HG03571 (cell line): ENCODE data around the gene PHACTR4.
A peak's percentile ranks its signal among the peaks of the same experiment; 100 is the strongest.
"Not testable (repeated sequence)": the region's sequence is repeated elsewhere in the genome, so short reads cannot be mapped to it uniquely, and the experiment has no call there.

Experiments used
- ATAC-seq: cut with Tn5 transposase; IDR thresholded peaks from one replicate; pipeline ENCODE4 v1.9.1; 2021; ENCODE audit not compliant: unreplicated experiment

PHACTR4 gene

DNA sequence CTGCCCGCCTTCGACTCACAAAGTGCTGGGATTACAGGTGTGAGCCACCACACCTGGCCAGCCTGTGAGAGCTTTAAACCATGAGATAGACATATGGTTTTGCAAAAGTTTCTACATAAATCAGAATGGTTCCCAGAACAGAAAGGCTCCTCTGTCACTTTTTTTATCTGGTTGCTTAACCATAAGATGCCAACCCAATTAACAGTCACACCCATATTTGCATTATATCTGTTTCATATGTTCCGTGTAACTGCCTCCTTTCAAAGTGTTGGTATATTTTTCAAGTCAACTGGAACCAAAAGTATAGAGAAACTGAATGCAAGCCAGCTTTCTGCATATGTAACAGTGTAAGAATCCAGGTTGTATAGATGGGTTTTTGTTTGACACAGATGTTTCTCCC lies 112.6 kb downstream of the PHACTR4 start:
- ATAC-seq, result no peak

DNA sequence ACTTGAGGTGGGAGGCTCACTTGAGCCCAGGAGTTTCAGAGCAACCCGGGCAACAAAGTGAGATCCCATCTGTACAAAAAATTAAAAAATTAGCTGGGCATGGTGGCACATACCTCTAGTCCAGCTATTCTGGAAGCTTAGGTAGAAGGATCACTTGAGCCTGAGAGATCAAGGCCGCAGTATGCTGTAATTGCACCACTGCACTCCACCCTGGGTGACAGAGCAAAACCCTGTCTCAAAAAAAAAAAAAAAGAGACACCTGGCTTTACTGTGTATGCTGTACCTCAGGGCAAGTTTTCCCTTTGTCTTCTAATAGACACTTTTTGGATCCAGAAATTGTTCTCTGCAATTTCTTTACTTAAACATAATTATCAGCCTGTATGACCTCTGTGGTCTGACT lies 113.2 kb downstream of the PHACTR4 start:
- ATAC-seq, result no peak

DNA sequence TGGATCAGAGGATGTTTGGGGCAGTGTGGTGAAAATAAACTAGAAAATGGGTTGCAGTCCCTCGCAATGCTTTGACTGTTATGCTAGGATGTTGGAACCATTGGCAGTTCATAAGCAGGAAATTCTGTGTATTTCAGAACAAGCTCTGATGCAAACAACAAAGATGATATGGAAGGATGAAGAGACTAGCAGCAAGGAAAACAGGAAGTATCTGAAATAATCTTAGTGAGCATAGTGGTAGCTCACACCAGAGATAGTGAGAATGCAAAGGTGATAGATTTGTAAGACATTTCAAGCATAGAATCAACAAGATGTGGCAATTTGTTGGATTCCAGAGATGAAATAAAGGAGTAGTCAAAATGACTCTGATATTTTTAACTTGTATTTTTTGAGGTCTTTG lies 125.2 kb downstream of the PHACTR4 start:
- no peak for ATAC-seq

DNA sequence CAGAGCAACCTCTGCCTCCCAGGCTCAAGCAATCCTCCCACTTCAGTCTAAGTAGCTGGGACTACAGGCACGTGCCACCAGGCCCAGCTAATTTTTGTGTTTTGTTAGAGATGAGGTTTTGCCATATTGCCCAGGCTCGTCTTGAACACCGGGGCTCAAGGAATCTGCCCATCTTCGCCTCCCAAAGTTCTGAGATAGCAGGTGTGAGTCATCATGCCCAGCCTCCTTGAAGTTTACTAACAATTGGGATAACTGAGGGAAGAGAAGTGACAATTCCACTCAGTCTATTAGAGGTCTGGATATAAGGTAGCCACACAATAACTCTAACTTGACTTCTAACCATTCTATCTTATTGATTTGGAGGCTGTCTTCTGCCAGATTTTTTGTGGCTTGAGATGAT lies 130.0 kb downstream of the PHACTR4 start:
- no peak for ATAC-seq

DNA sequence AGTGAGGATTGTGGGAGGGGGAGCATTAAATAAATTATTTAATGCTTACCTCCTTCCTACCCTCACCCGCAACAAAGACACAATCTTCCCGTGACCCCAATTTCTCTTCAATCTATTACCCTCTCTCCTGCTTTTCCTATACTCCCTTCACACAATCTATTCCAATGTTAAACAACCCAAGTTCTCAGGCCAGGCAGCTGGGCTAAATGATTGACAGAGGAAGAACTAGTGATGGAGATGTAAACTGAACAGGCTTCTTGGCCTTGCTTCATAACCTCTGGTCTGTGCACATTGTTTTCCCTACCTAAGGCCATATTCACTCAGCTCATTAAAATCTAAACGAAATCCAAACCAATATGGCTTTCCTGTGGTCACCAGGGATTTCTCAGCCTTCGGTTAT lies 132.4 kb downstream of the PHACTR4 start:
- no peak for ATAC-seq

DNA sequence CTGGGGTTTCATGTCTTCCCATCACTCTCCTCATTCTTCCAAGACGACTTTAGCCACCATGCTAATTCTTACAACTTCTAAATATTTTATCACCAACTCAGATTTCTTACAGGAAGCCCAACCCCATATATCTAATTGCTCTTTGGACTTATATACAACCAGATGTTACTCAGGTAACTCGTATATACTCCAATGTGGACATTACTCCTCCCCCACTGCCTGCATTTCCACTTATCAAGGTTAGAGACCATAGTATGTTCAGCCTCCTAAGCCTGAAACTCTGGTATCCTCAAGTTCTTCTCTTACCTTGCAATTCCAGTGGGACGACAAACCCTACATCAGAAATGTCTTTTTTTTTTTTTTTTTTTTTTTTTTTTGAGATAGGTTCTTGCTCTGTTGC lies 133.6 kb downstream of the PHACTR4 start:
- no peak for ATAC-seq

DNA sequence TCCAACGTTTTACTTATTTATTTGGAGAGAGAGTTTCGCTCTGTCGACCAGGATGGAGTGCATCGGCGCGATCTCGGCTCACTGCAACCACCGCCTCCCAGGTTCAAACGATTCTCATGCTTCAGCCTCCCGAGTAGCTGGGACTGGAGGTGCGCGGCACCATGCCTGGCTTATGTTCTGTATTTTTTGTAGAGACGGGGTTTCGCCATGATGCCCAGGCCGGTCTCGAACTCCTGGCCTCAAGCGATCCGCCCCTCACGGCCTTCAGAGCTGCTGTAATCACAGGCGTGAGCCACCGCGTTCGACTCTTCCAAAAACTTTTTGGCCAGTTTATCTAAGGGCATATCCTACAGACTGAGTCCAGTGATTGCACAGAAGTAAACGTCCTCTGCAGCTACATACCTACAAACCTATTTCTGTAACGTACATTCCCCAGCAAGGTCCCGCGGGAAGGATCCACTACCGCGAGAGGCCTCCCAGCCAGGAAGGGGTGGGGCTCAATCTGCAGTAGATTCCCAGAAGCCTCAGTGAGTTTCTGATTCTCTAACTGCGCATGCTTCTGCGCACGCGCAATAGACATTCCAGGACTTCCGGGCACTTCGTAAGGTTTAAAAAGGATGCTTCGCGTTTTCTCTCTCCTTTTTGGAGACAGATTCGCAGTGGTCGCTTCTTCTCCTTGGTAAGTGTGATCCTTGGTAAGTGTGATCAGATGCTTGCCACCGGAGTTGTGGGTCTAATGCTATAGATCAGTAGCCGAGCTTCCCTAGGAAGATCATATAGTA lies 136.1 kb downstream of the PHACTR4 start, which contains the start of gene RCC1:
Gene RCC1, plus strand, starts transcription at position 638 of the 782 bp plus-strand sequence. CDS start 23,824 bp downstream, outside the sequence.
- peak; percentile 70 for ATAC-seq

DNA sequence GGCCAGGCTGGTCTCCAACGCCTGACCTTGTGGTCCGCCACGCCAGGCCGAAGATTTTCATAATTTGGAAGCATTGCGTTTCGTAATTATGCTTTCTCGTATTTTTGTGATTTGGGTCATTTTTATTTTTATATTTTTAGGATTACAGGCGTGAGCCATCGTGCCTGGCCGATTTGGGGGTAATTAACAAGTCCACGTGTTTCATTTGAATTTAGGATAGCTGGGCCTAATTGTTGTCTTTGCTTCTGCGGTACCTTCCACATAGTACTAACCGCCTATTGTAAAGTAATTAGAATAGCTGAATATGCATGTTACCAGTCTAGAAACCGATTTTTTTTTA lies 137.3 kb downstream of the PHACTR4 start:
- no peak for ATAC-seq

DNA sequence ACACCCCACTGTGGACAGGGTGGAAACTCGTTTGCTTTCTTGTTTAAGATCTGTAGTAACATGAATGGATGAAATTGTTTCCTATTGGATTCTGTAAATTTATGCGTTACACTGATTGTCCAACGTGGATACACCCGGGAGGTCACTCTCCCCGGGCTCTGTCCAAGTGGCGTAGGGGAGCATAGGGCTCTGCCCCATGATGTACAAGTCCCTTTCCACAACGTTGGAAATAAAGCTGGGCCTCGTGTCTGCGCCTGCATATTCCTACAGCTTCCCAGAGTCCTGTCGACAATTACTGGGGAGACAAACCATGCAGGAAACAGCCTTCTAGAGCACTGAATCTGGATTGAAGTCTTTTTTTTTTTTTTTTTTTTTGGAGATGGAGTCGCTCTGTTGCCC lies 137.7 kb downstream of the PHACTR4 start:
- ATAC-seq, result no peak

DNA sequence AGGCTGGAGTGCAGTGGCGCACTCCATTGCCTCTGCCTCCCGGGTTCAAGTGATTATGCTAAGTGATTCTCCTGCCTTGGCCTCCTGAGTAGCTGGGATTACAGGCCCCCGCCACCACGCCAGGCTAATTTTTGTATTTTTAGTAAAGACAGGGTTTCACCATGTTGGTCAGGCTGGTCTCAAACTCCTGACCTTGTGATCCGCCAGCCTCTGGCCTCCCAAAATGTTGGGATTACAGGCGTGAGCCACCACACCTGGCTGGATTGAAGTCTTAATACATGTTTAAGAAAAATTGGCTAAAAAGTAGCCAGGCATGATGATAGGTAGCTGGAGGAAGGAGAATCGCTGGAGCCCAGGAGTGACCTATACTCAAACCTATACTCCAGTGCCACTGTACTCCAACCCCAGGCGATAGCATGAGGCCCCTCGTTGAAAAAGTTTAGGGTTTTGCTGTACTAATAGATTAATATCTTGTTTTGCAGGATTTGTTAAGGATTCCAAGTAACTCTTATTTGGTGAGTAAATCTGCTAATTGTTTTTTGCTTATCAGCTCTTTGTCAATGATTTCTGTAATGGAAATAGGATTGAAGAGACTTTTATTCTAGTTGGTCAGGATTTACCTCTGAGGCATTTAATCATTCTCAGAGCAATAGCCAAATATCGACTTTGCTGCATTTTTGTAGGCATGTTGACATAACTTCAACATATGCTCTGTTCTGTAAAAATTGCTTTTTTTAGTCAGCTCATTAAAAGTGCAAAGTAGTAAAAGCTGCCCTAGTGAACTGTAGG lies 138.3 kb downstream of the PHACTR4 start:
- ATAC-seq, result no peak

DNA sequence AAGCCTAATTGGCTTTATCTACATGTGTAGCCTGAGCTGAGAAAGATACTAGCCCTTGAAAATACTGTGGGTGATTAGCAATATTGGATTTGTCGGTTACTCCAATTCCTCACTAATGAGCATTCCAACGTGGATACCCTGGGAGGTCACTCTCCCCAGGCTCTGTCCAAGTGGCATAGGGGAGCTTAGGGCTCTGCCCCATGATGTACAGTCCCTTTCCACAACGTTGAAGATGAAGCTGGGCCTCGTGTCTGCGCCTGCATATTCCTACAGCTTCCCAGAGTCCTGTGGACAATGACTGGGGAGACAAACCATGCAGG lies 138.9 kb downstream of the PHACTR4 start:
- no peak for ATAC-seq

DNA sequence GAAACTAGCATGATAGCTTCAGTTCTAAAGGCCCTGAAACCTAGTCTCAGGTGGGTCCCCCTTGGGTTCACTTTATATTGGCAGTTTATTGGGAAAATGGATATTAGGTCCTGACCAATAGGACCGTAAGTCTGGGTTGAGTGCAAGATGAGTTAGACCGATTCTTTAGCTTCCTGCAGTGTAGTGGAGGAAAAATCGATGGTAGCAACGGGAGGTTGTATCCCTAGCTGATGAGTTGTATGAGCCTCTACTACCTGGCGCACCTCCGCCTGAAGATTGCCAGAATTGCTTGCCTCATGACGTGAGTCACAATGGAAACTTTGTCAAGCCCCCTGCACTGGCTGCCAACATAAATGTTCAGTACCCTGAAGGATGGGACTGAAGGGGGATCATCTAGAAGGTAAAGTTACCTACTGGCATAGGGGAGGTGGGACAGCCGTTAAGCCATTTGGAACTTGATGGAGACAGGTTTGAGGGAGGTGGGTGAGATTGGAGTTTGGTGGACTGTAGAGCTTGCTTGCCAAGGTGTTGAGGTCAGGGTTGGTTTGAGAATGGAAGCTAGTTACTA lies 140.2 kb downstream of the PHACTR4 start:
- ATAC-seq, result no peak

DNA sequence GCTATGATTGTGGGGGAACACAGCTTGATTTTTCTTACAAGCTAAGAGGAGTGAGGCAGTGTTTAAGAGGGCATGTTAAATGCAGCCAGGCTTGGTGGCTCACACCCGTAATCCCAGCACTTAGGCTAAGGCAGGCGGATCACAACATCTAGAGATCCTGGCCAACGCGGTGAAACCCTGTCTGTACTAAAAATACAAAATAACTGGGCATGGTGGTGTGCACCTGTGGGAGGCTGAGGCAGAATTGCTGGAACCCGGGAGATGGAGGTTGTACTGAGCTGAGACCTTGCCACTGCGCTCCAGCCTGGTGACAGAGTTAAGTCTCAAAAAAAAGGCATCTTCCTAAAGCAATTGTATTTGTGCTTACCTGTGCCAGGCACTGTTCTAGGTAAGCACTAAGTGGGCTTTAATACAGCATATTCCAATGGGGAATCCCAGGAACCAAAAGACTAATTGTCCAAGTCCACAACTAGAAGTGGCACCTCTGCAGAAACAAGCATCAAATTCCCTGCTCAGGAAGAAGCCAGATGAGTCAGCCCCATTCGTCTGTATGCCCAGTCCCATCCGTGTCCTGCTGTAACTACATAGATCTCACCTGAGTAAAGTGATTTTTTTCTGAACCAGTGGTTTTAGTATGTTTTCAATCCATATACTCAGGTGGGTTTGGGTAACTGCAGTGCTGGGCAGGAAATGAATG lies 140.9 kb downstream of the PHACTR4 start:
- ATAC-seq, result no peak

DNA sequence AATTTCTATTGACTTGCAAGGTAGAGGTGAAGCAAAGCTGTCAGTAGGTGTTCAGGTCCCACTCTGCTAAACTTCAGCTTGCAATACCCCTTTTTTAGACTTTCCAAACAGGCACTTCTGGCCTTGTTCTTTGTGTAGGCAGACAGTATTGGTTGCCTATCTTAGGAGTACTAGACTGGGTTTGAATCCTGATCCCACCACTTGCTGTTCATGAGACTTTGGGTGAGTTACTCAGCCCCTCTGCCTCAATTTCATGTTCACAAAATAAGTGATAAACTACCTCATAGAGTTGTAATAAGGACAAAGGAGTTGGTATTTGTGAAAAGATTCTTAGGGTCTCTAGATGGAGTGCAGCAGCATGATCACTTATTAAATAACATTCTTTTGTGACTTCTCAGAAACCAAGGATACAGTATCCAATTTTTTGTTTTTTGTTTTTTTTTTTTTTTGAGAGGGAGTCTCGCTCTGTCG lies 141.5 kb downstream of the PHACTR4 start:
- ATAC-seq, result no peak

DNA sequence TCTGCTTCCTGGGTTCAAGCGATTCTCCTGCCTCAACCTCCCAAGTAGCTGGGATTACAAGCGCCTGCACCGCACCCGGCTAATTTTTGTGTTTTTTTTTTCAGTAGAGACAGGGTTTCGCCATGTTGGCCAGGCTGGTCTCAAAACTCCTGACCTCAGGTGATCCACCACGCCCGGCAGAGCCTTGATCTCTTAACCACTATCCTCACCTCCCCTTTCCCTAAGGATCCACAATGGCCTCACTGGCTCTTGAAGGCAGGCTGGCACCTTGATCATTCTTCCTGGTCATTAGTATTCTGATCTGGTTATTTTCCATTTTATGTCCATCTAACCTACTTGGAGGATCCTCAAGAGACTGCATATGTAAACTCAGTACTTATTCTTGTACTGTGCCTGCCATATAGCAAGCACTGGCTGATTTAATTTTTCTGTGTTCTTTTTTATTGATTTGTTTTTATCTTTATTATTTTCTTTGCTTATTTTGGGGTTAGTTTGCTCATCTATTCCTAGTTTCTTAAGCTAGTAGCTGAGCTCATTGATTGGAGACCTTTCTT lies 142.6 kb downstream of the PHACTR4 start:
- no peak for ATAC-seq

DNA sequence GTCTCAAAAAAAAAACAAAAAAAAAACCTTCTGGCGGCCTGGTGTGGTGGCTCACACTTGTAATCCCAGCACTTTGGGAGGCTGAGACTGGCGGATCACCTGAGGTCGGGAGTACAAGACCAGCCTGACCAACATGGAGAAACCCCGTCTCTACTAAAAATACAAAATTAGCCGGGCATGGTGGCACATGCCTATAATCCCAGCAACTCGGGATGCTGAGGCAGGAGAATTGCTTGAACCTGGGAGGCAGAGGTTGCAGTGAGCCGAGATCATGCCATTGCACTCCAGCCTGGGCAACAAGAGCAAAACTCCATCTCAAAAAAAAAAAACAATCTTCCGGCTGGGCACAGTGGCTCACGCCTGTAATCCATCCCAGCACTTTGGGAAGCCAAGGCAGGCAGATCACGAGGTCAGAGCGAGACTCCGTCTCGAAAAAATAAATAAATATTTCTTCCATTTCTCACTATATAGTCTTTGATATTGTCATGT lies 144.9 kb downstream of the PHACTR4 start:
- ATAC-seq, result not testable (repeated sequence)

DNA sequence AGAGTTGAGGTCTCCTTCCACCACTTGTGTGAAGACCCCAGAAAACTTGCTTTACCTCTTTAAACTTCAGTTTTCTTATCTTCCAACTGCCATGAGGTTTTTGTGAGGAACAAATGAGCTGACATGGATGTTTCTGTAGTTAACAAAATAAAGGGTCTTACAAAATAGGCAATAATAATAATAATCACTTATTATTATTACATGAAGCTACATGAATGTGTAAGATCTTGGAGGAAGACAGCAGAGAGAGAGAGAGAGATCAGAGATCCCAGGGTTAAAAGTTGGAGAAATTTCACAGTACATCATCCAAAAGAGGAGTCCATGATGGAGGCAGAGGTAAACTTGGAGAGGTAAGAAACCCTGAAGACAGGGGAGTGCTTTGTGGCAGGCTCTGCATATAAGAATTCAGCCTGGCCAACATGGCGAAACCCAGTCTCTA lies 147.0 kb downstream of the PHACTR4 start:
- ATAC-seq, result no peak

DNA sequence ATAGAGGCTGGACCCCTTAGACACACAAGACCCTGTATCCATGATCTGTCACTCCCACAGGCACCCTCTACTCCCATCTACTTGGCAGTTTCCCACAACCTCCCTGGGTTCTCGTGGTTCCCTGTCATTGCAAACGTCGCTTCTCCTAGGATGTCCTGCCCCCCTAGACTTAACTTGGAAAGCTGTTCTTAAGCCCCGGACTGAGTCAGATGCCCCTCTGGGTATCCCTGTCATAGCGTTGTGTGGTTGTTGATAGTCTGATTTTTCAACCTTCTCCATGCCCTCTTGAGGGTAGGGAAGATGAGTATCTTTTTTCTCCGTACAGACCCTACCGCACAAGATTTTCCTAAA lies 148.1 kb downstream of the PHACTR4 start:
- no peak for ATAC-seq

DNA sequence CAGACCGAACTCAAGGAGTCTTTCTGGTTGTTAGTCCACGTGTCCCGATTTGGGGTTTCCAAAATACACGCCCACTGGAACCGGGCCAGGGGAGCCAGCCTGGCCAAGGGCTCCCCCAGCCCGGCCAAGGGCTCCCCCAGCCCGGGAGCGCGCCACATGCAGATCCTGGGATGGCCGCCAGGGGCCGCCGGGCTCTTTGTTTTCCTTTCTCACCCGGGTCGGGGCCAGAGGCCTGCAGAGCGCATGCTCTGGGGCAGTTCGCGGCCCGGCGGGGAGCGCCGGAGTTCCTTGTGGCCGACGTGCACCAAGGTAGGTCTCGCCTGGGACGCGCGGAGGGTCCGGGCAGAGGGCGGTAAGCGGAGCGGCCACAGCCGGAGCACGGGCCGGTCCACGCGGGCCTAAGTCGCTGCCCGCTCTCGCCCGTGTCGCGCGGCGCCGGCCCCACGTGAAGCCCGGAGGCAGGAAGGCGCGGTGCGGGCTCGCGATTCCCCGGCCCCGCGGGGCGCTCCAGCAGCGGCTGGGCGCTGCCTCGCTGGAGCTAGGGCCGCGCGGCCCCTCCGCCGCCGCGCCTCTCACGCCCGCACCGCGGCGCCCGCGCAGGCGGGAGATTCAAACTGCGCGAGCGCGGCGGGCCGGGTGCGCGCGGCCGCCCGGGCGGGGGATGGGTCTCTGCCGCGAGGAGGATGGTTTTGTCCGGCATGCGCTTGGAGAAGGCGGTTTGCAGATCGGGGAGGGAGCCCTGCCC lies 148.6 kb downstream of the PHACTR4 start:
- peak; percentile 76 for ATAC-seq

DNA sequence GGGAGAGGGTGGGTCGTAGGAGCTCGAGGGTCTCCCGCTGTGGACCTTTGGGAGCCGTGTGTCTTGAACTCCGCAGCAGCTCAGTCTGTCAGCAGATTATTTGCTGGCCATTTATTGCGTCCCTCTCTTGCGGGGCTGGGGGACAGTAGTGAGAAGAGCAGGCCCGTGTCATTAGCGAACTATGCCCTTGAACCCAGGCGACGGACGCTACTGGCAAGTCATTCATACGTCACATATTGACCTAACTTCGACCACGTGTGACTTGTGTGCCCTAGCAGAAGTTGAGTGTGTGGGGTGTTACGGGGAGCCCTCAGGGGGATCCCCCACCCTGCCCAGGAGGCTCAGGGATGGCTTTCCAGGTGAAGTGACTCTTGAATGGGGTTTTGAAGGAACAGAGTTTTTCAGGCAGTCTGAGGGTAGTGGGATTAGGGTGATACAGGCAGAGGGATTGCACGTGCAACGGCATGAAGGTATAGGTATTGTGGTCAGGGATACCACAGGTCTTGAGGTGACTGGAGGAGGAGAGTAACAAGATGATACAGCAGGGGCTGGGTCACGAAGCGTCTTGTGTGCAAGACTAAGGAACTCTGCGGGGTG lies 149.3 kb downstream of the PHACTR4 start:
- no peak for ATAC-seq
